Measurements from ENCODE around the gene NRL.

Gene NRL

GRCh38 chr14:24114532-24115421 lies at the start of gene NRL, which contains the start of gene DCAF11:
TSS of gene NRL (minus strand) at chr14:24114949. CDS start at chr14:24082848, 32,101 bp downstream.
TSS of gene DCAF11 (plus strand) at chr14:24114777. CDS start at chr14:24115595, 818 bp downstream.
- H3K27ac ChIP-seq = peak within 1 kb of the TSS; percentile 99
- TF ChIP-seq ZFX (IDR thresholded peaks at IDR 0.05; ENCODE audit: borderline replicate concordance) (no peak), CTCF (IDR thresholded peaks at IDR 0.05) (no peak)

- H3K27ac ChIP-seq = peak overlapping the region; percentile 64
These were observed 47.3 kb upstream of the NRL start for GRCh38 chr14:24162093-24162492.

GRCh38 chr14:24160850-24161804 lies 46.4 kb upstream of the NRL start, which contains the start of gene IRF9:
TSS of gene IRF9 (plus strand) at chr14:24161265. CDS start at chr14:24162145, 880 bp downstream.
- peak; percentile 96 for TF ChIP-seq CTCF (IDR thresholded peaks at IDR 0.05)
- no peak for TF ChIP-seq ZFX (IDR thresholded peaks at IDR 0.05; ENCODE audit: borderline replicate concordance)
- H3K27ac ChIP-seq = peak within 1 kb of the TSS; percentile 64

More at GRCh38 chr14:24162093-24162492, 47.3 kb upstream of the NRL start:
- TF ChIP-seq CTCF (IDR thresholded peaks at IDR 0.05) = no peak
- no peak for TF ChIP-seq ZFX (IDR thresholded peaks at IDR 0.05; ENCODE audit: borderline replicate concordance)

- TF ChIP-seq CTCF (IDR thresholded peaks at IDR 0.05) (no peak), ZFX (IDR thresholded peaks at IDR 0.05; ENCODE audit: borderline replicate concordance) (no peak)
- H3K27ac ChIP-seq = peak overlapping the region; percentile 64
These were observed 45.7 kb upstream of the NRL start for GRCh38 chr14:24160499-24160849.

- no peak for TF ChIP-seq ZFX (IDR thresholded peaks at IDR 0.05; ENCODE audit: borderline replicate concordance)
- peak overlapping the region; percentile 64 for H3K27ac ChIP-seq
These were observed 45.2 kb upstream of the NRL start for GRCh38 chr14:24159777-24160498.

GRCh38 chr14:24157331-24157730 lies 42.6 kb upstream of the NRL start:
- no peak overlapping the region for H3K27ac ChIP-seq
- TF ChIP-seq ZFX (IDR thresholded peaks at IDR 0.05; ENCODE audit: borderline replicate concordance) = no peak
- TF ChIP-seq CTCF (IDR thresholded peaks at IDR 0.05) = no peak

GRCh38 chr14:24156840-24157239 lies 42.1 kb upstream of the NRL start:
- no peak for TF ChIP-seq ZFX (IDR thresholded peaks at IDR 0.05; ENCODE audit: borderline replicate concordance)
- TF ChIP-seq CTCF (IDR thresholded peaks at IDR 0.05) = no peak
- H3K27ac ChIP-seq = no peak overlapping the region

Data from 22Rv1 (cell line).